GM10266 (cell line): Measurements from ENCODE around the gene SERINC1.

Experiments
- DNase-seq: peaks from one replicate; pipeline ENCODE4 v3.0.0; 2012; ENCODE audit errors: extremely low spot score
- TF ChIP-seq, protein P1 (sequence below): IDR thresholded peaks from 2 replicates; pipeline ENCODE4 v1.5.1; 2012; ENCODE audit warnings: mild to moderate bottlenecking, low read depth; ENCODE audit not compliant: control insufficient read depth, insufficient read depth; ENCODE audit errors: missing control alignments

The SERINC1 gene

DNA sequence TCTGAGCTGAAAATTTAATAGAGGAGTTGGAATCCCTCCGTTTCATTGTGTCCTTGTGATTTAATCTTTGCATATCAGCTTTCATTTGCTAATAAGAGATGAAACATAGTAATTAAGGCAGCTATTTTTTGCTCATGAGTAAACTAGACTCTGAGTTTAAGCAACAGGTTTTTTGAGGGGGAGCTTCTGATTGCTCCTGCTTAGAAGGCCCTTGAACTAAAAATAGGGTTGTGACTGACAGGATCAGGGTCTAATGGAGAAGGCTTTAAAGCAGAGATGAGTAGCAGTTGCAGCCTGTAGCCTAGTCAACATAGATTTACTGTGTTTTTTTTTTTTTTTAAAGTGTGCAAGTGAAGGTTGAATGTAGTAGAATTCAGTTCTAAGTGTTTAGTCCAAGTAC lies 54.8 kb downstream of the SERINC1 start:
- TF ChIP-seq, protein P1, sequence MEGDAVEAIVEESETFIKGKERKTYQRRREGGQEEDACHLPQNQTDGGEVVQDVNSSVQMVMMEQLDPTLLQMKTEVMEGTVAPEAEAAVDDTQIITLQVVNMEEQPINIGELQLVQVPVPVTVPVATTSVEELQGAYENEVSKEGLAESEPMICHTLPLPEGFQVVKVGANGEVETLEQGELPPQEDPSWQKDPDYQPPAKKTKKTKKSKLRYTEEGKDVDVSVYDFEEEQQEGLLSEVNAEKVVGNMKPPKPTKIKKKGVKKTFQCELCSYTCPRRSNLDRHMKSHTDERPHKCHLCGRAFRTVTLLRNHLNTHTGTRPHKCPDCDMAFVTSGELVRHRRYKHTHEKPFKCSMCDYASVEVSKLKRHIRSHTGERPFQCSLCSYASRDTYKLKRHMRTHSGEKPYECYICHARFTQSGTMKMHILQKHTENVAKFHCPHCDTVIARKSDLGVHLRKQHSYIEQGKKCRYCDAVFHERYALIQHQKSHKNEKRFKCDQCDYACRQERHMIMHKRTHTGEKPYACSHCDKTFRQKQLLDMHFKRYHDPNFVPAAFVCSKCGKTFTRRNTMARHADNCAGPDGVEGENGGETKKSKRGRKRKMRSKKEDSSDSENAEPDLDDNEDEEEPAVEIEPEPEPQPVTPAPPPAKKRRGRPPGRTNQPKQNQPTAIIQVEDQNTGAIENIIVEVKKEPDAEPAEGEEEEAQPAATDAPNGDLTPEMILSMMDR: no peak
- DNase-seq: no peak

DNA sequence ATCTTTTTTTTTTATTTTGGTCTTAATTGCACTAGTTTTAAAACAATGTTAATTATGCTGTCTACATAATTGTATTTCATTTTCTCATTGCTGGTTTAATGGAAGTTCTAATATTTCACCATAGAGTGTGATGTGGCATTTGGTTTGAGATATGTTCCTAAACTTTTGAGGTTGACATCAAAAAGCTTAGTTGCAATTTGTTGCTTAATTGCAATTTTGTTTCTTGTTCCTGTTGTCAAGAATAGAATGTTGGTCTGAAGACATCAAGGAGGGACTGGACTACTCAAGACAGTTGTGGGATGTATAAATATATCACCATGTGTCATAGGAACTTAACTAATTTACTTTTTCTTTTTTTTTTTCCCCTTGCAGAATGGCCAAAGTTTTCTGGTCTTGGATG lies 59.6 kb downstream of the SERINC1 start:
- no peak for DNase-seq
- TF ChIP-seq, protein P1: no peak

DNA sequence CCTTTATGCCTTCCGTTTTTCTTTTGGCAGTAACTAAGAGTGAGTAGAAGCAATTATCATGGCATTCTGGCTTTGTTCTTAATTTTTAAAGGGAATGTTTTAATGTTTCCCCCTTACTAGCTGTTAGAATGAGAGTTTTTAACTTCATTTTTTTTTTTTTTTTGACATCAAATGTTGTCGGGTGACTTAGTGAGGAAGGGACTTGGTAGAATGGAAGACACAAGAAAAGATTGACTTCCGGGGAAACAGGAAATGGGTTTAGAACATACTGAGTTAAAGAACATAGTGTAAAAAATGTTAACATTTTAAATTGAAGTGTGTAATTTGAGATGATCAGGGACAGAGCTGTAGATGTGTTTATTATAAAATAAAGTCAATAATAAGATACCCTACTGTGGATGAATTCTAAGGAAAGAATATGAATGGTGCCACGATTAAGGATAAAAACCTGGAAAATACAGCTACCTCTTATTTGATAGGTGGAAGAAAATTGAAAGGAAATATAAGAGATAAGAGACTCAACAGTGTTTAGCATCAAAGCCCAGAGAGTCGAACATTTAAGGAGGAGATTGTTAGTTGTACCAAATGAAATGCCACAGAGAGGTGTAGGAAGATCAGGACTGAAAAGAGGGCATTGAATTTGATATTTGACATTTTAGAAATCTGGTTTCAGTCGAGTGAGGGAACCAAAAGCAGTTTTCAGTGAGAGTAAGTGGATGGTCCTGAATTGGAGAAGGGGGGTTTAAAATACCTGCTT lies 62.7 kb downstream of the SERINC1 start:
- DNase-seq: no peak
- TF ChIP-seq, protein P1: no peak

DNA sequence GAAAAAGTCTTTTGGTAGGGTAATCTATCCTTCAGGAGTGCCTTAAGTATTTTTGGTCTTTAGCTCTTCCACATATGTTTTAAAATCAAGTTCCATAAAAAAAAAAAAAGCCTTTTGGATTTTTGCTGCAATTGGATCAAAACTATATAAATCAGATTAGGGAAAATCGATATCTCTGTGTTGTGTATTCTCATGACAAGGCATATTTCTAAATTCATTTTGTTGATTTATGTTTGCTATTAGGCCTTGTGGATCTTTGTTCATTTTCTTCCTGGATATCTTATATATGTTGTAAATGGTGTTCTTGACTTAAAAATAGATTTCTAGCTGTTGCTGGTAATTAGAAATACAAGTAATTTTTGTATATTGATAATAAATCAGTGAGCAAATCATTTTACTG lies 63.4 kb downstream of the SERINC1 start:
- TF ChIP-seq, protein P1: no peak
- DNase-seq: no peak

DNA sequence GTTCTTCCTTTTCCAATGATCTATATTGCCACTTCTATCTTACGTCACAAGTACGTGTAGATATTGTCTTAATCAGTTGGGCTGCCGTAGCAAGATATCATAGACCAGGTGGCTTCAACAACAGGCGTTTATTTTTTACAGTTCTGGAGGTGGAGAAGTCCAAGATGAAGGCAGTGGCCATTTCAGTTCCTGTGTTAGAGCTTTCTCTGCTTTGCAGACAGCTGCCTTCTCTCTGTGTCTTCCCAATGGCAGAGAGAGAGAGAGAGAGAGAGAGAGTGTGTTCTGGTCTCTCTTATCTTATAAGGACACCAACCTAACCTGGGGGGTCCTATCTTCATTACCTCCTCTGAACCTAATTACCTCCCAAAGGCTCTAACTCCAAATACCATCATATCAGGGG lies 63.9 kb downstream of the SERINC1 start:
- TF ChIP-seq, protein P1: no peak
- DNase-seq: no peak

DNA sequence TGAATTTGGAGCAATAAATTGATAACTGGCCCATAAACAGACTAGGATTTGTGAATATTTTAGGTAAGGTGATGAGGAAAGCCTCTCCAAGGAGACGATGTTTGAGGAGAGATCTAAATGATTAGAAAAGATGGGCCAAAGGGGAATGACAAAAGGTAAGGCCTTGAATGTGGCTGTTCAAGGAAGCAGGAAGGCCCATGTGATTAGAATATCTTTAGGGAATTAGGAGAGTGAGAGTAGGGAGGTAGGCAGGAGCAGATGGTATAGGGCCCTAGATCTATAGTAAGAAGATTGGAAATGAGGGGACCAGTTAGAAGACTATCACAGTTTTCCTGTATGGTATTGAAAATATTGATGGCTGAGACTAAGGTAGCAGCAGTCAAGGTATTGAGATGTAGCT lies 65.4 kb downstream of the SERINC1 start:
- DNase-seq: no peak
- TF ChIP-seq, protein P1: no peak

DNA sequence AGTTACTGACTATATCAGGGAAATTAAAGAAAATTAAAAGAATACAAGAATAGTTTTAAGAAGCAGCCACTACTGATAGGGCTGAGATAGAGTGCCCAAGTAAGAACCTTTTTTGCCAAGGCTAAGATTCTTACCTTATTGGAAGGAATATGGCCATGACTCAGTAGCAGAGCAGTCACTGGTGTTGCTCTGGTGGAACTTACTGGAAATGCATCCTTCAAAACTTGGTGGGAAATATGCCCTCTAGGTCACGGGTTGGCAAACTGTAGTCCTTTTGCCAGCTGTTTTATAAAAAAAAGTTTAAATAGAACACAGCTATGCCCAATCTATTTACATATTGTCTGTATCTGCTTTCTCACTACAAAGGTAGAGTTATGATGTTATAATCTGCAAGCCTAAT lies 66.2 kb downstream of the SERINC1 start:
- TF ChIP-seq, protein P1: no peak
- no peak for DNase-seq
